ENCODE results near the gene LRRK1.

LRRK1 gene

DNA sequence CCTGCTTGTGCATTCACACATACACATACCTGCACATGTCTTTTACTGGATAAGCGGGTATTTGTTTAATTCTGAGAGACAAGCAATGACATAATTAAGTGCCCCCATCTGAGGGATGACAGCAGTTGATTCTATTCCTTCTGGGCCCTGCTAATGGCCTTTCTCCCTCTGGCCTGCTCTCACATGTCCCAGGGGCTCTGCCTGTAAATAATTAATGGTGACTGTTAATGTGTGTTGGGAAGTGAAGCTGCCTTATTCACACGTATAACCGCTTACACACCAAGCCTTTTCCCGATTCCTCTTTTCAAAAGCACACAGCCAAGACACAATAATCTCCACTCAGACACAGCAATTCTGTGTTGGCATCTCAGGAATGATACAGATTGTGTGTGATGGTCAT lies 47.8 kb downstream of the LRRK1 start:
- no peak for DNase-seq (ENCODE audit: low spot score in 2 of 2)
- Histone ChIP-seq H3K36me3 (replicated peaks) (no peaks in the 10 kb centered on the region; the same call in 1 of the 2 replicates), H3K9me3 (peaks cover 3% of the 10 kb centered on the region; the same call in 1 of the 2 replicates), H3K4me3 (no peak overlapping the region), H3K27me3 (ENCODE audit: low read depth) (no peaks in the 10 kb centered on the region), H3K4me1 (no peaks in the 10 kb centered on the region)
- in situ Hi-C loops (cut with MboI; ENCODE audit: low sequenced_read_pairs) = no loop called here

DNA sequence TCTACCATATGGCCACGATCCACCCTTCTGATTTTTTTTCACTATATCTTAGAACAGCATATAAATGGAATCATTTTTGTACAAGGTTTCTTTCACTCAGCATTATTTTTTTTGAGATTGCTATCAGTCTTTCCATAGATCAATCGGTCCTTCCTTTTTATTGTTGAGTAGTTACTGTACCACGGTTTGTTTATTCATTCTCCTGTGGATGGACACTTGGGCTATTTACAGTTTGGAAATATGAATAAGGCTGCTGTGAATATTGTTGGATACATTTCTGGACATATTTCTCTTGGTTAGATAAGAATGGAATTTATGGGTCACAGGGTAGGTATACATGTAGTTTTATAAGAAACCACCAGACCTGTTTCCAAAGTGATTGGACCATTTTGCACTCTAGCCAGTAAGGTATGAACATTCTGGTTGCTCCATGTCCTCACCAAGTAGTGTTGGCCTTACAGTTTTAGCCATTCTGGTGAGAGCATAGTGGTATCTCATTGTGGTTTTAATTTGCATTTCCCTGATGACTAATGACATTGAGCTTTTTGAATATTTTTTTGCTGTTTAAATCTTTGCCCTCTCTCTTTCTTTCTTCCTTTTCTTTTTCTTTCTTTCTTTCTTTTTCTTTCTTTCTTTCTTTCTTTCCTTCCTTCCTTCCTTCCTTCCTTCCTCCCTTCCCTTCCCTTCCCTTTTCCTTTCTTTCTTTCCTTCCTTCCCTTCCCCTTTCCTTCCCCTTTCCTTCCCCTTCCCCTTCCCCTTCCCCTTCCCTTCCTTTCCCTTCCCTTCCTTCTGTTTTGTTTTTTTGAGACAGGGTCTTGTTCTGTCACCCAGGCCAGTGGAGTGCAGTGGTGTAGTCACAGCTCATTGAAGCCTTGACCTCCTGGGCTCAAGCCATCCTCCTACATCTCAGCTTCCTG lies 49.2 kb downstream of the LRRK1 start:
- H3K4me3 ChIP-seq = no peak overlapping the region
- H3K27me3 ChIP-seq (ENCODE audit: low read depth) = no peaks in the 10 kb centered on the region
- no peaks in the 10 kb centered on the region for H3K4me1 ChIP-seq
- in situ Hi-C loops (cut with MboI; ENCODE audit: low sequenced_read_pairs) = no loop called here
- DNase-seq (ENCODE audit: low spot score in 2 of 2) = no peak
- peaks cover 3% of the 10 kb centered on the region; the same call in 1 of the 2 replicates for H3K9me3 ChIP-seq
- H3K36me3 ChIP-seq (replicated peaks) = no peaks in the 10 kb centered on the region; the same call in 1 of the 2 replicates

DNA sequence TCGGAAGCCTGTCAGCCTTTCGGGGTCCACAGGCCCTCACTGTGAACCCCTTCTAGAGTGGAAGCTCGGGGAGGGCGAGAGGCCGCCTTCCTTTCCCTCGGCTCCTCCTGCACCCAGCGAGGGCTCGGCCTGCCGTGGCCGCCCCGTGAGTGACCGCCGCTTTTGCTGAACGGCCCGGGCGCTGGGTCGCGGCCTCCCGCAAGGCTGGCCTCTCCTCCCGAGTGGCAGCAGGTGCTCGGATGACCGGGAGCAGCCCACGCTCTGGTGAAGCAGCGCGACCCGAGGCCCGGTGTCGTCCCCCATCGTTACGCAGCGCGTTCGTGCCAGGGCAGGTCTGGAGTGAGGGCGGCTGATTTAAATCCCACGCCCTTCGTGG lies 53.8 kb downstream of the LRRK1 start:
- Histone ChIP-seq H3K27me3 (ENCODE audit: low read depth) (no peaks in the 10 kb centered on the region), H3K4me1 (no peaks in the 10 kb centered on the region), H3K4me3 (no peak overlapping the region), H3K9me3 (peaks cover 3% of the 10 kb centered on the region; the same call in 1 of the 2 replicates), H3K36me3 (replicated peaks) (no peaks in the 10 kb centered on the region)
- in situ Hi-C loops (cut with MboI; ENCODE audit: low sequenced_read_pairs) = no loop called here
- DNase-seq (ENCODE audit: low spot score in 2 of 2) = no peak

DNA sequence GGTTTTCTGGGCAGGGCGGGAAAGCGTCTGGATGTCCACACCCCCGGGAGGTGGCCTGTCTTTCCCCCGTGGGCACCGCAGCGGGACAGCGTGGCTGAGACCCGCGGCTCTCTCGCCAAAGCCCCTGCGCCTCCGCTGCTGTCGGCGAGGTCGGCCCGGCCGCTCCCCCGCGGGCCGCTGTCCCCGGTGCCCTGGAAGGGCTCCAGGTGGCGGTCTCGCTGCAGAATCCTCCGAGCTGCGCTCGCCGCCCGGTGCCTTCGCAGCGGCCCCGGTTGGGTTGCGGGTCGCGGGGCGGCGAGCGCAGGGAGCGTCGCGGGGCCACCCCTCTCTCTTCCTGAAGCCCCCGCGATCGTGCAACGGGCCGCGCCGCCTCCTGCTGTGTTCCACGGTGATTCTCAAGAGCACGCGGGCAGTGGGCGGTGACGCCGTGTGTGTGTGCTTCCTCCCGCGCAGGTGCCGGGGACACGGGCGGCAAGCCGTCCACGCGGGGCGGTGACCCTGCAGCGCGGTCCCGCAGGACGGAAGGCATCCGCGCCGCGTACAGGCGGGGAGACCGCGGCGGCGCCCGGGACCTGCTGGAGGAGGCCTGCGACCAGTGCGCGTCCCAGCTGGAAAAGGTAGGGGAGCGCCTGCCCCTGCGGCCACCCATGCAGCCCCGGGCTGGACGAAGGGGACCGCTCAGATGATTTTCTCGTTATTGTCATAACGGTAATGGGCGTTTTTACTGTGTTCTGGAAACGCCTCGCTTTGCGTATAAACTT lies 54.4 kb downstream of the LRRK1 start:
- in situ Hi-C loops (cut with MboI; ENCODE audit: low sequenced_read_pairs) = no loop called here
- DNase-seq (ENCODE audit: low spot score in 2 of 2) = no peak
- H3K4me3 ChIP-seq = no peak overlapping the region

DNA sequence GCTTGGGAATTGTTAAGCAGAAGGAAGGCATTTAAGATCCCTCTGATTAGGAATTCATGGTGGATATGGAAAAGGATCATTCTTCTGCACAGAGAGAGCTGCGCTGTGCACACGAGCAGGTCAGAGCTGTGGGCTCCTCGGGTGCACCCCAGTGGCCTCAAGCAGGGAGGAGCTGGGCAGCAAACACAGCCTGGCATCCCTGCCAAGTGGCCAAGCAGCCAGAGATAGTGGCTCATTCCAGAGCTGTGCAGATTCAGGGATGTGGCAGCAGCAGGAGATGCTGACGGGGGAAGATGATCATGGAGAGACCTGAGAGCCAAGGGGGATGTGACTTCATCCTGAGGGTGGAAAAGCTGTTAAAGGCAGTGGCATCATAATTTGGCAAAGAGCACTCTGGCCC lies 55.9 kb downstream of the LRRK1 start:
- Histone ChIP-seq H3K4me3 (no peak overlapping the region), H3K36me3 (replicated peaks) (no peaks in the 10 kb centered on the region), H3K27me3 (ENCODE audit: low read depth) (no peaks in the 10 kb centered on the region), H3K4me1 (no peaks in the 10 kb centered on the region), H3K9me3 (peaks cover 3% of the 10 kb centered on the region; the same call in 1 of the 2 replicates)
- in situ Hi-C loops (cut with MboI; ENCODE audit: low sequenced_read_pairs) = no loop called here
- DNase-seq (ENCODE audit: low spot score in 2 of 2) = no peak

More for the DNA sequence above, 54.4 kb downstream of the LRRK1 start:
- Histone ChIP-seq H3K9me3 (peaks cover 3% of the 10 kb centered on the region; the same call in 1 of the 2 replicates), H3K4me1 (no peaks in the 10 kb centered on the region), H3K27me3 (ENCODE audit: low read depth) (no peaks in the 10 kb centered on the region), H3K36me3 (replicated peaks) (no peaks in the 10 kb centered on the region)

DNA sequence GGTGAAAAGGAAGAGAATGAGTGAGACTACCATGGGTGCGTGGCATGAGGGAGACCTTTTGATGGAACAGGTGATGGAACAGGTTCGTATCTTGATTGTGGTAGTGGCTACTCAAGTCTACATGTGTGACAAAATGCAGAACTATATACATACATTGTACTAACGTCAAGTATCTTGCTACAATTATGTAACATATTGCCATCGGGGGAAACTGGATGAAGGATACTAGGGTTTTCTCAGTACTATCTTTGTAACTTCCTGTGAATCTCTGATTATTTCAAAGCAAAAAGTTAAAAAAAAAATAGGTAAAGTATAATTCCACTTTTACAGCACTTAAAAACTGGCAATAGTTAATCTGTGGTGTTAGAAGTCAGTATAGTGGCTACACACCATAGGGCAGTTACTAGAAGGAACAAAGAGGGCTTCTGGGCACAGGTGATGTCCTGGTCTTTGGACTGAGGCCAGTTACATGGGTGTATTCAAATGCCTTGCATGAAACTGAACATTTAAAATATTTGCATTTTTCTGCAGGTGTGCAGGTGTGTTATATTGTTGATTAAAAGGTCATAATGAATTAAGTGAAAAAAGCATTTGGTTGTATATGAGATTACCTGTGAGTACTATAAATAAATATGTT lies 61.4 kb downstream of the LRRK1 start:
- DNase-seq (ENCODE audit: low spot score in 2 of 2) = no peak
- in situ Hi-C loops (cut with MboI; ENCODE audit: low sequenced_read_pairs) = no loop called here
- H3K4me1 ChIP-seq = no peaks in the 10 kb centered on the region

DNA sequence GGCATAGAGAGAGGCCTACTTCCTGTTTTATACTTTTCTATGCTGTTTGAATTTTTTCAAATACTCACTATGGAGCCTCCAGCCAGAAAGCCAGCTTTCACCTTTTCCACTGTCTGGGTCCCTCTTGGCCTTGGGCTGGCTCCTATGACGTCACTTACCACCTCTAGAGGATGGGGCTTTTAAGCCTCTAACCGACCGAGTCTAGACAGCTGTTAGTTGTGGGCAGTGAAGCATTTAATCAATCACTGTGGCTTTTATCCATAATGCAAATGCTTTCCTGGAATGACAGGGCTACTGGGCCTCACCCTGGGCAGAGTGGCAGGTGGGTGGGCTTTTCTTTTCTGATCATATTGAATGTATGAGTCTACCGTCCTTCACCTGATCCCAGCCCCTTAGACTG lies 61.9 kb downstream of the LRRK1 start:
- H3K36me3 ChIP-seq (replicated peaks) = no peaks in the 10 kb centered on the region; the same call in 1 of the 2 replicates
- DNase-seq (ENCODE audit: low spot score in 2 of 2) = no peak

More for the DNA sequence above, 61.4 kb downstream of the LRRK1 start:
- Histone ChIP-seq H3K36me3 (replicated peaks) (no peaks in the 10 kb centered on the region; the same call in 1 of the 2 replicates), H3K4me3 (no peak overlapping the region), H3K9me3 (no peaks in the 10 kb centered on the region), H3K27me3 (ENCODE audit: low read depth) (no peaks in the 10 kb centered on the region)

DNA sequence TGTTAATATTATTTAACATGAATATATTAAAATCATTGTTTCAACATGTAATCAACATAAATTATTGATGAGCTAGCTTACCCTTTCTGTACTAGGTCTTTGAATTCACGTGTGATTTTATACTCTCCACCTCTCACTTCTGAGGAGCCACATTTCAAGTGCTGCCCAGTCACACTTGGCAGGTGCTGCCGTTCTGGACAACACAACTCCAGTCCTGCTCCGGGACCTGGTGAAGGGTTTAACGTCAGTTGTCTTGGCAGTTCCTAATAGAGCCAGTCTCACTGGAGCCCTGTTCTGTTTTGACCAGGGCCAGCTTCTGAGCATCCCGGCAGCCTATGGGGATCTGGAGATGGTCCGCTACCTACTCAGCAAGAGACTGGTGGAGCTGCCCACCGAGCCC lies 64.1 kb downstream of the LRRK1 start:
- Histone ChIP-seq H3K9me3 (no peaks in the 10 kb centered on the region), H3K4me3 (no peak overlapping the region), H3K36me3 (replicated peaks) (peaks cover 3% of the 10 kb centered on the region), H3K4me1 (no peaks in the 10 kb centered on the region), H3K27me3 (ENCODE audit: low read depth) (no peaks in the 10 kb centered on the region)
- in situ Hi-C loops (cut with MboI; ENCODE audit: low sequenced_read_pairs) = no loop called here
- DNase-seq (ENCODE audit: low spot score in 2 of 2) = no peak

More for the DNA sequence above, 61.9 kb downstream of the LRRK1 start:
- H3K4me1 ChIP-seq = no peaks in the 10 kb centered on the region
- H3K27me3 ChIP-seq (ENCODE audit: low read depth) = no peaks in the 10 kb centered on the region
- in situ Hi-C loops (cut with MboI; ENCODE audit: low sequenced_read_pairs) = no loop called here
- H3K4me3 ChIP-seq = no peak overlapping the region
- no peaks in the 10 kb centered on the region for H3K9me3 ChIP-seq

DNA sequence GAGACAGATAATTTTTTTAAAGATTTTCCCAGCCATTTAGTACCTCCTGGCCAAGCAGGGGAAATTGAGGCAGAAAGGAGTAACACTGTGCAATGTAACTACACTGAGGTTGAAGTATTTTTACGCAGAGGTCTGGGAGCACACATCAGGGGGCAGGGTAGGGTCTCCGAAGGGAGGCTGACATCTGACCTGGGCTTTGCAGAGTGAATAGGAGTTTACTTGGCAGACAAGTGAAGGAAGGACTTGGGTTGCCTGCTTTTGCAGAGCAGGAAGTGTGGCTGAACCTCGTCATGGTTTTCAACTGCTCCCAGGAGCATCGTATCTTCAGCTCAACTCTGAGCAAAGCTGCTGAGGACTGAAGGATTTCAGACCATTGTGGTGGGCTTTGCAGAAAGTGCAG lies 66.2 kb downstream of the LRRK1 start:
- Histone ChIP-seq H3K4me1 (no peaks in the 10 kb centered on the region), H3K27me3 (ENCODE audit: low read depth) (no peaks in the 10 kb centered on the region), H3K4me3 (no peak overlapping the region), H3K9me3 (no peaks in the 10 kb centered on the region), H3K36me3 (replicated peaks) (peaks cover 6% of the 10 kb centered on the region)
- in situ Hi-C loops (cut with MboI; ENCODE audit: low sequenced_read_pairs) = no loop called here
- no peak for DNase-seq (ENCODE audit: low spot score in 2 of 2)

DNA sequence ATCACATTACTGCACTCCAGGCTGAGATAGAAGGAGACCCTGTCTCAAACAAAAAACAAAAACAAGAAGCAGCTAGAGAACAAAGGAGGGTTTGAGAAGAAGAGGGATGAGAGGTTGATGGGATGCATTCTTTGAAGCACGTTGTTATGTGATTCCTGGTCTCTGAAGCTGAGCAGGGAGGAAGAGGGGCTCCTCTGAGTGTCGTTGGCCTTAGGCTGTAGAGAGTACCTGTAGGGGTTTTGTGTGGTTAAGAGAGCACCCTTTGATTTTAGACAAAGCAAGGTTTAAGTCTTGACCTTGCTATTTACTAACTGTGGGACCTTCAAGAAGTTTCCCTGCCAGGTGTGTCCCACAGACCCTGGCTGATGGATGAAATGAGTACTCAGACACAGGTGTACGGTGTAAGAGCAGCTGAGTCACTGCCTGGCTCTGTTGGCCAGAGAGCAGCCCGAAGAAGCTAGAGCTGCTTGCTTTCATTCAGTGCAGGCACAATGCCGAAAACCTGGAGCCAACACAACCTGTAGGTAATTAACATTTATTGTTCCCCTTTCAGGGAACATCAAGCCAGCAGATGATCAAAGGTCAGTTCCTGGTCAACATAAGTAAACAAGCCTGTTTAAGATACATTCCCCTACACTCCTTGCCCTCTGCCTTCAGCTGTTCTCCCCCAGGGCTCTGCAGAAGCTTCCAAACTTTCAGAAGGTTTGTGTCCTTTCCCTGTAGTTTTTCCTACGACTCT lies 67.2 kb downstream of the LRRK1 start:
- in situ Hi-C loops (cut with MboI; ENCODE audit: low sequenced_read_pairs) = no loop called here
- no peak overlapping the region for H3K4me3 ChIP-seq
- DNase-seq (ENCODE audit: low spot score in 2 of 2) = no peak

DNA sequence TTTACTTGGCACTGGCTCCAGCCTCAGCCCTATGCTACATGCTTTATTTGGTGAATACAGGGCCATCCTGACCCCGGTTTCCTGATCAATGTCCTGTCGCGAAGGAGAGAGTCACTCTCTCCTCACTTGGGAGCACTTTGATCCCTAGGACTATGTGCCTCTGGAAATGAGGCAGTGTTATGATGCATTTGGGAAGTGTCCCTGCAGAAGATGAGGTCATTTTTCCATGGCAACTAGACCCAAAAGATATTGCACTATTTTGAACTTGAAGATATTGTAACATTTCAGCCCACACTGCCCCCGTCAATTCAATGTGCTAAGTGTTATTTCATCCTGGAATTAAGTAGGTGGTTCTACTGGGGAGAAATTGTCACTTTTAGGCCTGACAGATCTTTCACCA lies 68.0 kb downstream of the LRRK1 start:
- peaks cover 6% of the 10 kb centered on the region for H3K36me3 ChIP-seq (replicated peaks)
- no peak overlapping the region for H3K4me3 ChIP-seq
- in situ Hi-C loops (cut with MboI; ENCODE audit: low sequenced_read_pairs) = no loop called here
- no peaks in the 10 kb centered on the region for H3K27me3 ChIP-seq (ENCODE audit: low read depth)
- no peak for DNase-seq (ENCODE audit: low spot score in 2 of 2)
- H3K4me1 ChIP-seq = no peaks in the 10 kb centered on the region
- H3K9me3 ChIP-seq = no peaks in the 10 kb centered on the region

More for the DNA sequence above, 67.2 kb downstream of the LRRK1 start:
- H3K4me1 ChIP-seq = no peaks in the 10 kb centered on the region
- peaks cover 6% of the 10 kb centered on the region for H3K36me3 ChIP-seq (replicated peaks)
- no peaks in the 10 kb centered on the region for H3K9me3 ChIP-seq
- H3K27me3 ChIP-seq (ENCODE audit: low read depth) = no peaks in the 10 kb centered on the region

DNA sequence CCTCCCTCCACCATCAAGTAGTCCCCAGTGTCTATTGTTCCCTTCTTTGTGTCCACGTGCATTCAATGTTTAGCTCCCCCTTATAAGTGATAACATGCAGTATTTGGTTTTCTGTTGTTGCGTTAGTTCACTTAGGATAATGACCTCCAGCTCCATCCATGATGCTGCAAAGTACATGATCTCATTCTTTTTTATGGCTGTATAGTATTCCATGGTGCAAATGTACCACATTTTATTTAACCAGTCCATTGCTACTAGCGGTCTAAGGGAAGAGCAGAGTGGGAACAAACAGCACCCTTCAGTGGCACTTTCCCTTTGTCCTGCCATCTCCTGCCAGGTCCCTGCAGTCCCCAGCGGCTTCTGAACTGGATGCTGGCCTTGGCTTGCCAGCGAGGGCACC lies 69.1 kb downstream of the LRRK1 start:
- H3K4me1 ChIP-seq = no peaks in the 10 kb centered on the region
- H3K4me3 ChIP-seq = no peak overlapping the region
- in situ Hi-C loops (cut with MboI; ENCODE audit: low sequenced_read_pairs) = no loop called here
- H3K27me3 ChIP-seq (ENCODE audit: low read depth) = no peaks in the 10 kb centered on the region
- peaks cover 6% of the 10 kb centered on the region for H3K36me3 ChIP-seq (replicated peaks)
- DNase-seq (ENCODE audit: low spot score in 2 of 2) = no peak
- H3K9me3 ChIP-seq = no peaks in the 10 kb centered on the region

DNA sequence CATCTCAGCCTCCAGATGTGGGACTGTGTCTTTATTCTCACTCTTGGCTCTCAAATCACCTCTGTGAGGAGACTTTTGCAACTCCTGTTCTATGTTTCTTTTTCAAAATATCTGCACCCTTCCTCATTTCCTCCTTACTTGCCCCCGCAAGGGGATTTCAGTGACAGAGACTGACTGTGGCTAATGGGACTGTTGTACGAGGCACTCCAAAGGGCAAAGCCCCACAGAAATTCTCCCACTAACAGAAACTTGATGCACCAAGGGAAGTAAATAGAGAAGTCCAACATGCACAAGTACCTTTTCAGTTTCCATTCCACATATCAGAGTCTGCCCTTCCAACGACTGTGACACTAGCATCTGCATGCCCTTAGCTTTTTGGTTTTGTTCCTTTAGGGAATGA lies 69.7 kb downstream of the LRRK1 start:
- Histone ChIP-seq H3K36me3 (replicated peaks) (peaks cover 6% of the 10 kb centered on the region), H3K27me3 (ENCODE audit: low read depth) (no peaks in the 10 kb centered on the region), H3K4me1 (no peaks in the 10 kb centered on the region), H3K9me3 (no peaks in the 10 kb centered on the region), H3K4me3 (no peak overlapping the region)
- no peak for DNase-seq (ENCODE audit: low spot score in 2 of 2)
- in situ Hi-C loops (cut with MboI; ENCODE audit: low sequenced_read_pairs) = no loop called here

Measured in HAP-1 (cell line).